Kidney tubule cell (primary cell): ENCODE measurements around the gene CCDC142.
"Not testable (repeated sequence)": the region's sequence is repeated elsewhere in the genome, so short reads cannot be mapped to it uniquely, and the experiment has no call there.

ENCODE experiments used
- DNase-seq: peaks from one replicate; pipeline ENCODE4 v3.0.0-alpha.2; 2018; ENCODE audit warnings: low spot score

The CCDC142 gene

DNA sequence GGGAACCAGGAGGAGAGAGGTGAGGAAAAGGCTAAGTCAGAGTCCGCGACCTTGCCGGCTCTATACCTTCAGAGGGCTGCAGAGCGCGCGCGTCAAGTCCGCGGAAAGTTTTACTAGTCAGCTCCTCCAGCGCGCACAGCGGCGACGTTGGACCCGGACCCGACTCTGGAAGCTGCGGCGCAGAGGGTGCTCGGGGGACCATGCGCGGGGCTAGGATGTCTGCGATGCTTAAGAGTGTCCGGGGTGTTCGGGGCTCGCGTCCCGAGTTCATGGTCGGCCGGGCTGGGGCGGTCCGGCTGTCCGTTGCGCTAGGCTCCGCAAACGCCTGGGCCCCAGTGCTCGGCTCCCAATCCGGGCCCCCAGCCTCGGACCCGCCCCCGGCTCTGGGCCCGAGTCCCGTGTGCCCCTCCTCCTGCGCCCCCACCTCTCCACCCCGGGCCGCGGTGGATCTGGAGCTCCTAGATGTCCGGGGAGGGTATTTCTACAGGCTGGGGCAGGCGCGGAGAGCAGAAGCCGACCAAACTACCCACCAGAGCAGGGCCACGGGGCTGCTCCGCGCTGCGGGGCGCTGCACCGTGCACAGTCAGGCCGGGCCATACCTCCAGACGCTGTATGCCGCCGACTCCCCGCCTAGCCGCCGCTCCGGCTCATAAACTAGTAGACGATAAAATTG lies 16.6 kb upstream of the CCDC142 start, which contains the start of gene LBX2:
LBX2 (minus strand) TSS at position 337 of the 673 bp plus-strand sequence; CDS start at position 271, 66 bp downstream.
- no peak for DNase-seq

DNA sequence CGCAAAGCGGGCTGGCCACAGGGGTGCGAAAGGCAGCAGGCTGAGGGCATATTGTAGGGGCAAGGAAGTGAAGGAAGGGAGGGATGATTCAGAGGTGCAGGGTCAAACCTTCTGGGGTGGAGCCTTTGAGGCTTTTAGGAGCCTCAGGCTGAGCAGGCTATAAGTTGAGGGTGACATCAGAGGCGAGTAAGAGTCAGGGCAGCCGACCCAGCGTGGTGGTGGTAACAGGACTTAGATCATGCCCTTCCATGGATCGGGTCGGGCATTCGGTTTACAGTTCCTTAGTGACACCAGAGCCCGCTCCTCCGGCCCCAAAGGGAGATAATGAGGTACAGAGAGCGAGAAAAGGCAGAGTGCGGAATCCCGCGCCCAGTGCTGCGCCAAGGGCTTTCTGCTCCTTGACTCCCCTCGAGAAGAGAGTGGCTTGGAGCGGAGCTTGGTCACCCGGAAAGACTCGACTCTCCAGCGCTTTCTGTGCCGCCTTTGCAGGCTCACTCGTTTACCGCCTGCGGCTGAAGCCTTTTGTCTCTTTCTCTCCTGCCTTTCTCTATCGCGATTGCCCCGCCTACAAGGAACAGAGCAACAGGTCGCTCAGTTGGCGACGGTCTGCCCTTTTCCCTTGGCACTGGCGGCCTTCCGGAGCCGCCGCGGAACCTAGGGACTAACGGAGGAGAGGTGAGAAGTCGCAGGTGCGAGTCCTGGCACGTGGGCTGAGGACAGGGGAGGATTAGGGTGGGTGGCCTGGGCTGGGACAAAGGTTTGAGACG lies 15.9 kb upstream of the CCDC142 start:
- peak; percentile 57 for DNase-seq

DNA sequence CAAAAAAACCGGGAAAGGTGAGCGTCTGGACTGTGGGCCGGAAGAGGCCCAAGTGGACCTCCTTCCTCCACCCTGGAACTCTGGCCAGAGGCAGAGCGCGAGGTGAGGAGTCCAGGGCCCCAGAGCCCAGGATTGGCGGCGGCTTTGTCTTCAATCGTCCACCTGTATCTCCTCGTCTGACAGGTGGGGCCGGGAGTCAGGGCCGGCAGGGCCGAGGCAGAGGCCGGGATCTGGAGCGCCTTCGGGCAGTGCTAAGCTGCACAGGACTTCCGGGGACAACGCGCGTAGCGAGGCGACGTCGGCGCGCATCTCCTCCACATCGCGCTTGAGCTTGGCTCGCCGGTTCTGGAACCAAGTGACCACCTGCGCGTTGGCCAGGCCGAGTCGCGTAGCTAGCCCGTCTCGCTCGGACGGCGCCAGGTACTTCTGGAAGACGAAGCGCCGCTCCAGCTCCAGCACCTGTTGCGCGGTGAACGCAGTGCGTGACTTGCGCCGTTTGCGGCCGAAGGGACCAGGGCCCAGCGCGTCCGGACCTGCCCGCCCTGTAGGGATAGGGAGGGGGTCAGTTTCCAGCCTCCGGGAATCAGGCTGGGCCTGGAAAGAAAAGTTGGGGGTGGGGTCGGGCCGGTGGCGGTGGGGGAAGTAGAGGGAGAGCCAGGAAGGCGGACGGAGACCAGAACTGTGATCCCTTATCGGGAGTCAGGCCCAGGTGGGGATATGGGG lies 15.1 kb upstream of the CCDC142 start:
- no peak for DNase-seq

DNA sequence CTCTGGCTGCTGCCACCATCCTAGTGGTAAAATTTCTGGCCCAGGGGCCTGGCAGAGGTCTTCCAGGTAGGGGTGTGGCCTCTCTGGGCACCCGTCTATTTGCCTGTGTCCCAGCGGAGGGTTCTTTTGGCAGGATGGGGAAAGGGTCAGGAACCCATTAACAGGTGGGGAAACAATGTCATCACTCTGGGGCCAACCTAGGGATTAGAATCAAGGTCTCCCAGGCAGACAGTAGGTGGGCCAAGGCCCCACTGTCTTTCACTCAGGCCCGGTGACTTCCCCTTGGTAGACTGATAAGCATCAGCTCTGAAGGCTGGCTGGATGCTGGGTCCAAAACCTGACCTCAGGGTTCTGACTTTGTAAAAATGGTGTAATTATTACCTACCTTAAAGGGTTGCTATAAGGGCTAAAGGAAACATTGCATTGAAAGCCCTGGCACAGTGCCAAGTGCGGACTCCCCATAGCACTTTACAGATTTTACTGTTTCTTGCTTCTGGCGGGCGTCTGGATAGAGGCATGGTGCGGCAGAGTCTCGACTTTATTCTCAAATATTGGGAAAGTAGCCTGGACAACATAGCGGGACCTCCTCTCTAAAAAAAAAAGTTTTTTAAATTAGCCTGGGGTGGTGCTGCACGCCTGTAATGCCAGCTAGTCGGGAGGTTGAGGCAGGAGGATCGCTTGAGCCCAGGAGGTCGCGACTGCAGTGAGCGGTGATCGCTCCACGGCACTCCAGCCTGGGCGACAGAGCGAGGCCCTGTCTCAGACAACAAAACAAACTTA lies 14.4 kb upstream of the CCDC142 start:
- no peak for DNase-seq

DNA sequence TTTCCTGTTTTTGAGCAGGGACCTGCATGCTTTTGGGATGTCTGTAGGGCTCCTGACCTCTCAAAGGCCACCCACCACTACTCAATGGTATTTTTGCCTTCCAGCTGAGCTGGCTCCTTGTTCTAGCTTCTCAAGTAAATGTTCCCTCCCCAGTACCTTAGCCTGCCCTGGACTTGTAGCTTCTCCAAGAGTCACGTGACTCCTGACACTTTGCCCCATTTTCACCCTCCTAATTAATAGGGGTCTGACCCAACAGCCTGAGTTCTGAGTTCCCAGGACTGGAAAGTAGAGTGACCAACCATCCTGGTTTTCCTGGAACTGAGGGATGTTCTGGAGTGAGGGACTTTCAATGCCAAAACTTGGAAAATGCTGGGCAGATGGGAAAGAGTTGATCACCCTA lies 12.6 kb upstream of the CCDC142 start:
- no peak for DNase-seq

DNA sequence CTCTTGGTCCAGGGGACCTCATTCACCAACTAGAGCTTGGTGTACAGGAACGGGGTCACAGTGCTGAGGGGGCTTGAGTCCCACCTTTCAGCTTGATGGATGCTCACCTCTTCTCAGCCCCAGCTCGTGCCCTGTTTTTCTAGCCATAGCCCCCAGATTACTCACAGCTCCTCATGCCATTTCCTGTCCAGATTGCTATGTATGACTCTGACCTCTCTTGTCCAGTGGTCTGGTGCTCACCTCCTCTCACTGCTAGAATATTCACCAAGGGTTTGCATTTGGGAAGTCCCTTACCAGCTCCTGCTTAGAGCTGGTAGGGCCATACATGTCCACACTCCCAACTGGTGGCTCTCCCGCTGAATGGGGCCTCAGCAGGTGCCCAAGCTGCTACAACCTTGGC lies 10.7 kb upstream of the CCDC142 start:
- peak; percentile 31 for DNase-seq

DNA sequence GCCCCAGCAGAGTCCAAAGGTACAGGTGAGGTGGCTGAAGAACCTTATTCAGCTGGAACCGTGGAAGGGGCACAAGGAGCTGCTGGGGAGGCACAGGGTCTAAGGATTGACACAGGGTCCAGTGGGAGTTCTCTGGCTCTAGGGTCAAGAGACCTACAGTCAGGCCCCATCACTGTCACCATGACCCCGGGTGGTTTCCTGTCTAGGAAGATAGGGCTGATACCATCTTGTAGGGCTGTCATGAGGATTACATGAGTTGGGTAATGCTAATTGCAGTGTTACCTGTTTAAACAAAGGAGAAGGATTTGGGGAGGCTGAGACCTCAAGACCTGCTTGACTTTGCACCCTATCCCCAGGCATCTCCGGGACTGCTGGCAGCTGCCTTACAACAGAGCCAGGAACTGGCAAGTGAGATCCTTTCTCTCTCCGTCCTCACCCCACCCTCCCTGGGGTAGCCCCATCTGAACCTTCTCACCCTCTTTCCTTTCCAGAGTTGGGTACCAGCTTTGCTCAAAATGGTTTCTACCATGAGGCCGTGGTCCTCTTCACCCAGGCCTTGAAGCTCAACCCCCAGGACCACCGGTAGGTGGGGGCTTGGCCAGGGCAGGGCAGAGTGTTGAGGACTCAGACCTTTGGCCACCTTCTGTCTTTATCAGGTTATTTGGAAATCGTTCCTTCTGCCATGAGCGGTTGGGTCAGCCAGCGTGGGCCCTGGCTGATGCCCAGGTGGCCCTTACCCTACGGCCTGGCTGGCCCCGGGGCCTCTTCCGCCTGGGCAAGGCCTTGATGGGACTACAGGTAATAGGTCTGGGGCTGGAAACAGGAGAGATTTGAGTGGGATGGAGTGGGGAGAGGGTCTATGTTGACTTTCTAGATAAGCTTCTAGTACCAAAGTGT lies 9.1 kb upstream of the CCDC142 start:
- no peak for DNase-seq

DNA sequence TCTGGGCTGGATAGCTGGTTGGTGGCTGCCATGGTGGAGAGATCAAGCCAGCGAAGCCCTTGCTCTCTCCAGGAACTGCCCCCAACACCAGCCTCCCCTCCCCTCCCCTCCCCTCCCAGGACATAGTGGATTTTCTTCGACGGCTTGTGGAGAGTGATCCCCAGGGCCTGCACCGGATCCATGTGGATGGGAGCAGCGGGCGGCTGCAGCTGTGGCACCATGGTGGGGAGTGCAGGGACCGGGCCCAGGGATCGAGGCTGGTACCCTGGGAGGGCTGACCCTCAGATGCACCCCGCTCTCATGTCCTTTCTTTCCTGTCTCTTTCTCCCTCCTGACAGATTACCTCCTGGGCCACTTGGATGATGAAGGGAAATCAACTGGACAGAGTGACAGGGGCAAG lies 7.1 kb upstream of the CCDC142 start:
- DNase-seq: no peak

DNA sequence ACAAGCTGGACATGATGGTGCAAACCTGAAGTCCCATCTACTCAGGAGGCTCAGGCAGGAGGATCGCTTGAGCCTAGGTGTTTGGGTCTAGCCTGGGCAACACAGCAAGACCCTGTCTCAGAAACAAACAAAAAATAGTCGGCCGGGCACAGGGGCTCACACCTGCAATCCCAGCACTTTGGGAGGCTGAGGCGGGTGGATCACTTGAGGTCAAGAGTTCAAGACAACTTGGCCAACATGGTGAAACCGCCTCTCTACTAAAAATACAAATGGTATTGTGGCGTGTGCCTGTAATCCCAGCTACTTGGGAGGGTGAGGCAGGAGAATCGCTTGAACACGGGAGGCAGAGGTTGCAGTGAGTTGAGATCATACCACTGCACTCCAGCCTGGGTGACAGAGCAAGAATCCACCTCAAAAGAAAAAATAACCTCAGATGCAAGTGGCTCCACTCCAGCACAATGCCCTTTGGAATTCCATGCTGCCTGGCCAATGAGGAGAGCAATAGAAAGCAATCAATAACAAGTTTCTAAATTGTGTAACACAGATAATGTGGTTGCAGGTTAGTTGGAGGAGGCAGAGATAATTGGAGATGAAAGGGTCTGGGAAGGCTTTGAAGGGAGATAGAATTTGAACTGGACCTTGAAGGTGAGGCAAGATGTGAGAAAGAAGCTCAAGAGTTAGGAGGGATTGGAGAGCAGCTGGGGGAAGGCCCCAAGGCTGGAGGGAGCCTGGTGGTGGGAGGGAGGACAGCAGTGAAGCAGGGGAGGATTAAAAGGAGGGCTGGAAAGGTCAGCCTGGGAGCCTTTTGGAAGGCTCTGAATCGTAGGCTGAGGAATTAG lies 6.1 kb upstream of the CCDC142 start:
- no peak for DNase-seq

DNA sequence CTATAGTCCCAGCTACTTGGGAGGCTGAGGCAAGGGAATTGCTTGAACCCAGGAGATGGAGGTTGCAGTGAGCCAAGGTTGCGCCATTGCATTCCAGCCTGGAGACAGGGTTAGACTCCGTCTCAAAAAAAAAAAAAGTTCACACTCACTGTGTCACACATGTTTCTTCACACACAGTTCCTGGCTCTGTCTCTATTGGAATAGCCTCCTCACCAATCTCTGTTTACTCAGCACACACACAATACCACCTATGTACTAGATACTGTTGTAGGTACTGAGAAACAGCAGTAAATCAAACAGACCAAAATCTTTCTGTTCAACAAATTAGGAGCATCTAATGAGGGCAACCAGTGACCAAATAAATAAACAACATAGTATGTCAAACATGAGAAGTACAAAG lies 3.3 kb upstream of the CCDC142 start:
- DNase-seq: no peak

DNA sequence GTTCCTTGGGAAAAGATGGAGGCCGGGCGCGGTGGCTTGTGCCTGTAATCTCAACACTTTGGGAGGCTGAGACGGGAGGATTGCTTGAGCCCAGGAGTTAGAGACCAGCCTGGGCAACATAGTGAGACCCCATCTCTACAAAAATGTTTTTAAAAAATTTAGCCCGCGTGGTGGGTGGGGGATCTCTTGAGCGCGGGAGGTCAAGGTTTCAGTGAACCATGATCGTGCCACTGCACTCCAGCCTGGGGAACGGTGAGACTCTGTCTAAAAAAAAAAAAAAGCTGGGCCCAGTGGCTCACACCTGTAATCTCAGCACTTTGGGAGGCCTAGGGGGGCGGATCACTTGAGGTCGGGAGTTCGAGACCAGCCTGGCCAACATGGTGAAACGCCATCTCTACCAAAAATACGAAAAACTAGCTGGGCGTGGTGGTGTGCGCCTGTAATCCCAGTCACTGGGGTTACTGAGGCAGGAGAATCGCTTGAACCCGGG lies 922 bp upstream of the CCDC142 start:
- DNase-seq: not testable (repeated sequence)

DNA sequence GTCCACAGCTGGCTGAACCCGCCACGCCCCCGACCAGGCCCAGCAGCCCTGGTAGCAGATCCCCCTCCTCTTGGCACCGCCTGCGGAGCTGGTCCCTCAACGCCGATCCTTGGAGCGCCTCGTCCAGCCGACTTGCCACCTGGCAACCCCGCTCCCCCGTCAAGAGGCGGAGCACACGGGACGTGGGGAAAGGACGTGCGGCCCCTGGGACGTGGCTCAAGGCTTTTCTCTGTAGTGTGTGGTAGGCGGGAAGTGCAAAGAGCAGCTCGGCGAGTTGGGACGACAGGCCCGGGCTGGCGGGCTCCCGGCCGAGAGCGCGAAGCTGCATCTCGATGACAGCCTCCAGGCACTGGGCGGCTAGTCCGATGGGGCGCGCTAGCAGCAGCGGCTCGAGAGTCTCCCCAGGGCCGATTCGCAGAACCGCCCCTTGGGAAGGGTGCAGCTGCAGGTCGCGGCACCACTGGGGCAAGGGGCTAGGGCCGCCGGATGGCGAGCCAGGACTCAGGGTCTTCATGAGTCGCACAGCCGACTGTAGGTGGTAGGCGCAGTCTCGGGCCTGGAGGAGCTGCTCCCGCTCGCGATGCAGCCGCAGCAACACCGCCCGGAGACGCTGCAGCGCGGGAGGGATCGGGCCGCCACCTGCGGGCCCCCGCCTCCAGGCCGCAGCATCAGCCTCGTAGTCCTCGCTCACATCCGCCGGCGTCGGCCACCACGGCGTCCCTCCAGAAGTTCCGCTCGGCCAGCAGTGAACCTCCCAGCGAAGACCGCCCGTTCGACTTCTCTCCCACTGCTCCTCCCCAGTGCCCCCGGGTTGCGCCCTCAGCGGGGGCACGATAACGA lies 617 bp downstream of the CCDC142 start:
- peak; percentile 38 for DNase-seq

DNA sequence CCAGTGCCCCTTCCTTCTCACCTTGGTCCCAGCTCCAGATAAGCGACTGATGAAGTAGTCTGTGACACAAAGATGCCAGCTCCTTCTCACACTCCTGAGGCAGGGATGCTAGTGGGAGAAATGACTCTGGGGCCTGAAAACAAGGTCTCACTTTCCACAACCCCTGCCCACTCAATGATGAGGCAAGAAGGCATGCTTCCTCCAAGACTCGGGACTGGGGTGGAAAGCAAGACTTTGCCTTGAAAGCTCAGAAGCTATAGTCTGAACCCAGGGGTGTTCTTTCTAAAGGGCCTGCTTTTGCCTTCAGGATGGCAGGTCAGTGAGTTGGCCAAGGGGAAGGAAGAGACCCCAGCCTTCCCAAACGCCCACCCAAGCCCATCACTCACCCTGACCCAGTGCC lies 1.4 kb downstream of the CCDC142 start:
- no peak for DNase-seq

DNA sequence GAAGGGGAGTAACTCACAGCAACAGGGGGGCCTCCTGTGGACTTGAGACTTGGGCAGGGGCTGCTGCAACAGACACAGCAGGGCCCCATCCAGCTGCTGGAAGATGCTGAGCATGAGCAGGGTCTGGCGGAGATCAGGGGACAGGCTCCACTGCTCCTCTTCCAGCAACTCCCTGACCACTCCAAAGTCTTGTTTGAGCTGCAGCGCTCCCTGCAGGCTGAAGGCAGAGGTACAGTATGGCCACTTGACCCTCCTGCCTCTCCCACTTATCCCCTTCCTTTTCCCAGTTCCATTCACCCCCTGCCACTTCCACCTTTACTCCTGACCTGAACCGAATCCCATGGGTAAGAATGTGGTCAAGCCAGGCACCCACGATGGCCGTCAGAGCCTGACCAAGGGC lies 7.9 kb downstream of the CCDC142 start:
- no peak for DNase-seq

DNA sequence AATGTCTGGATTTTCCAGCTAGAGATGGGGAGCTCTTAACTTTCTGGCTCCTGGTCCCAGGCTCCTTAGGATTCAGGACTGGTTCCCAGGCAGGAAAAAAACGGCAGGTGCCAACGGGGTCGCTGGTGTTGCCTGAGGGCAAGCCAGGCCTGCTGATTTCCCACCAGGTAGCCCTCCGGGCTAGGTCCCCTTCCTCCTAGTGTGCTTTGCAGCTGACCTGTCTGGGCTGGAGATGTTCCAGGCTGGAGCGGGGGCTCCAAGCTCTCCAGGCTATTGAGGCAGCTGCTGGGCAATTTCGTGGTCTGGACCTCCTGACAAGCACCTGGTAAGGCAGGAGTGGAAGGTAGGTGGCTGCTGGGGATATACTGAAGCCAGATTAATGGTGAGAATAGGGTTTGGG lies 8.3 kb downstream of the CCDC142 start:
- DNase-seq: no peak

DNA sequence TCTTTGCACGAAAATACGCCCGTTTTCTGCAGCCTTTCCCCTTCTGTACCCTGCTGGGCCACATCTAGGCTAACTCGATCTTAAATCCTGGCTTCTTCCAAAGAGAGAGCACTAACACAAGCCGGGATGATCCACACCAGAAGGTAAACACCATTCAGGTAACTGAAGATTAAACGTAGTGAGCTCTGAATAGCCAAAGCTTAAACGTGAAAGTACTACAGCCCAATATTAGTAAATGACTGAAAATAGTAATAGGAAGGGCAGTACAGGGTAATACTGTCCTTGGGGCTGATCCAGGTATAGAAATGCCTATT lies 9.9 kb downstream of the CCDC142 start:
- no peak for DNase-seq

DNA sequence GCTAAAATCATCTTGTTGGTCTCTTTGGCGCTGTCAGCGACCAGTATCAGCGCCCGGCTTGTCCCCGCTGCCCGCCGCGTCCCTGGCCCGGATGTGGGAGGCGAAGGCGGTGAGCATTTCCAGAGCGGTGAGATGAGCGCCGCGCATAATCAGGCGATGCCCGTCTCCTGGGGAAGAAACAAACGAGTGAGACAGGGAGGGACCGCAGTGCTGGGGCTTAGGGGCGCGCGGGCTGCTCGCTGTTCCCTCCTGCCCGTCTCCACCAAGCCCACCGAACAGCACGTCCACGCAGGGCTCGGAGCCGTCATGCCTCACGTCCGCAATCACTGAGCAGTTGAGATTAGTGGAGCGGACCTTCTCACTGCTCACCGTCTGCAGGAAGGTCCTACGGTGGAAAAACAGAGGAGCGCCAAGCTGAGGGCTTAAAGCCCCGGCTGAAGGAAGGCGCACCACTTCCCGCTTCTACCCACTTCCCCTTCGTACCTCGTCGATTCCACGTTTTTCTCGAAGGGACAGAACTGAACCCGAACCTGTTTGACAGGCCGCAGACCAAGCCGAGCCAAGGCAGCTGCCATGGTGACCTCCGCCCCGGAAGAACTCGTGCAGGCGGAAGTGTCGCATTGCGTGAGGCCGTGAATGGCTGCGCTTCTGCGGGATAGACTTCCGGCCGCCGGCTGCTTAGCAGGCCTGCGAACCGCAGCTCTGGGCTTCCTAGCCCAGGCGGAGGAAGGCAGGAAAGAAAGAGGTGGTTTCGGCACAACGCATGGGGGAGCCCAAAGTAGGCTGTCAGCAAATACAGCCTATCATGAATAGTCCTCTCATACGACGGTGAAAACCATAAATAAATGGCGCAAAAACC lies 10.5 kb downstream of the CCDC142 start, which contains the start of gene MRPL53:
MRPL53 (minus strand) TSS at position 595 of the 859 bp plus-strand sequence; CDS start at position 575, 20 bp downstream.
- peak; percentile 93 for DNase-seq
